ENCODE measurements around the gene GARRE1. TPM values are rescaled to one million over a fixed set of nuclear protein-coding genes. Genes with fewer than 3 reads are reported as not detected.

The GARRE1 gene
- total and polyA plus RNA-seq, 2 of the 8 experiments (the other 6 are each of a cell fraction or from before 2014, with no cell fraction given): 16.4 to 23.1 TPM

DNA sequence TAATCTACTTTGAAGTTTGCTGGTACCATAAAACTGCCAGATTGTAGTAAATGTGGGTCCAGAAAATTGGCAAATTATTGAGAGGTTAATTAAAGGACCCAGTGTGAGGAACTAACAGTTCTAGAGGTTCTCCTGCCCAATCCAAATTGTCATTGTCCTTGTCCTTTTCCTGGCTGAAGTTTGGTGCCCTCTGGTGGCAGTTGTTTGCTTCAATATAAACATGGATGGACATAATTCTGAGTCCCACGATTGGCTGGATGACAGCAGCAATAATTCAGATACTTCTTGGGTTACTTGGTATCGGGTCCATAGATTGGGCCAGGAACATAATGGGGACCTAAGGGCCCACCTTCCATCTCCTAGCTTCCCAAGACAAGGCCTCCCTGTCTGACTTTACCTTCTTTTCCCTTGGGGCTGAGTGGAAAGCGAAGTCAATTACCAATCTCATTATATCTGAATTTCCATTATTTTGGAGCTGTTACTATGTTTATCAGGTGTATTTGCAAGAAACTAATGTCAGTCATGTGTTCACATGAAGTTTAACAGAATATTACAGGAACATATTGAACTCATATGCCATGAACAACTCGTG, 33.8 kb upstream of the GARRE1 start:
- peaks cover 0 to 3% of the 10 kb centered on the region in 2 experiments; a peak in 2 of 4 replicates for H3K79me2 ChIP-seq (ENCODE audit: control insufficient read depth in 1 of 2, insufficient read depth in 2 of 2, low read length in 2 of 2)
- H2BK5ac ChIP-seq (ENCODE audit: low read depth, low read length): no peak overlapping the region
- H3K23ac ChIP-seq (ENCODE audit: insufficient read length): no peak overlapping the region
- H4K8ac ChIP-seq (ENCODE audit: extremely low read depth, insufficient read depth, low read length): no peak overlapping the region
- no peaks in the 10 kb centered on the region for H3K27me3 ChIP-seq (replicated peaks in 1 of 4; ENCODE audit: control insufficient read depth in 3 of 4, extremely low read depth in 1 of 4, insufficient read depth in 3 of 4, low read length in 3 of 4)
- peaks cover 3% of the 10 kb centered on the region; the same call in 1 of the 2 replicates for H3K79me1 ChIP-seq (ENCODE audit: low read depth, low read length)
- ChIA-PET POLR2A (ENCODE audit: partially characterized antibody) (no interaction called here), CTCF (ENCODE audit: partially characterized antibody) (interaction anchor here (0.6 to 3.2 kb wide), 14 partner anchors 11 to 566 kb away, joined by 3 to 14 read pairs (median 4); no protein-coding TSS in a partner anchor)
- H3K27ac ChIP-seq (ENCODE audit: low read depth, low read length): no peak overlapping the region
- DNase-seq (ENCODE audit: low read depth in 1 of 2, low spot score in 2 of 2): peak in 1 of 2 experiments; percentile 73
- no peak overlapping the region for H2BK15ac ChIP-seq (ENCODE audit: low read length)
- H2AK5ac ChIP-seq (ENCODE audit: low read depth, low read length): no peak overlapping the region
- no peak overlapping the region for H2AFZ ChIP-seq (ENCODE audit: low read length)
- H2BK120ac ChIP-seq (replicated peaks; ENCODE audit: low read depth, low read length): no peak overlapping the region
- no peak overlapping the region for H3K9ac ChIP-seq (replicated peaks in 1 of 4; ENCODE audit: extremely low read depth in 1 of 4, low read depth in 3 of 4, low read length in 3 of 4)
- no peak overlapping the region for H3K4ac ChIP-seq (replicated peaks; ENCODE audit: insufficient read length, low read depth, low read length)
- H3K4me2 ChIP-seq (ENCODE audit: insufficient read depth in 1 of 2, low read depth in 2 of 2, low read length in 2 of 2): no peak overlapping the region
- no peak overlapping the region for H4K5ac ChIP-seq (ENCODE audit: insufficient read length, low read depth, low read length)
- no peak for FAIRE-seq
- H3K36me3 ChIP-seq (ENCODE audit: control insufficient read depth in 2 of 4, insufficient read depth in 4 of 4, low read length in 3 of 4): peaks cover 18 to 63% (median 45%) of the 10 kb centered on the region in 4 experiments
- TF ChIP-seq CREB1 (IDR thresholded peaks at IDR 0.05) (no peak), RAD21 (IDR thresholded peaks at IDR 0.05 in 1 of 2, conservative IDR thresholded peaks at IDR 0.05 in 1 of 2; ENCODE audit: low read depth in 2 of 2, low read length in 2 of 2) (peak; percentile 50 to 61), EP300 (IDR thresholded peaks at IDR 0.05; ENCODE audit: borderline replicate concordance in 1 of 2, low read depth in 2 of 2, low read length in 2 of 2) (no peak)
- TF ChIP-seq, protein P1, sequence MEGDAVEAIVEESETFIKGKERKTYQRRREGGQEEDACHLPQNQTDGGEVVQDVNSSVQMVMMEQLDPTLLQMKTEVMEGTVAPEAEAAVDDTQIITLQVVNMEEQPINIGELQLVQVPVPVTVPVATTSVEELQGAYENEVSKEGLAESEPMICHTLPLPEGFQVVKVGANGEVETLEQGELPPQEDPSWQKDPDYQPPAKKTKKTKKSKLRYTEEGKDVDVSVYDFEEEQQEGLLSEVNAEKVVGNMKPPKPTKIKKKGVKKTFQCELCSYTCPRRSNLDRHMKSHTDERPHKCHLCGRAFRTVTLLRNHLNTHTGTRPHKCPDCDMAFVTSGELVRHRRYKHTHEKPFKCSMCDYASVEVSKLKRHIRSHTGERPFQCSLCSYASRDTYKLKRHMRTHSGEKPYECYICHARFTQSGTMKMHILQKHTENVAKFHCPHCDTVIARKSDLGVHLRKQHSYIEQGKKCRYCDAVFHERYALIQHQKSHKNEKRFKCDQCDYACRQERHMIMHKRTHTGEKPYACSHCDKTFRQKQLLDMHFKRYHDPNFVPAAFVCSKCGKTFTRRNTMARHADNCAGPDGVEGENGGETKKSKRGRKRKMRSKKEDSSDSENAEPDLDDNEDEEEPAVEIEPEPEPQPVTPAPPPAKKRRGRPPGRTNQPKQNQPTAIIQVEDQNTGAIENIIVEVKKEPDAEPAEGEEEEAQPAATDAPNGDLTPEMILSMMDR (IDR thresholded peaks at IDR 0.05; ENCODE audit: control extremely low read depth in 1 of 3, insufficient read depth in 1 of 3, low read depth in 1 of 3, low read length in 3 of 3): peak; percentile 1 to 77 (median 54)
- no peak overlapping the region for H2BK20ac ChIP-seq (ENCODE audit: low read length)
- peaks cover 8 to 13% (median 11%) of the 10 kb centered on the region in 4 experiments for H3K4me1 ChIP-seq (replicated peaks in 1 of 4; ENCODE audit: control insufficient read depth in 3 of 4, insufficient read depth in 4 of 4, low read length in 3 of 4)
- no peak overlapping the region for H3K14ac ChIP-seq (ENCODE audit: insufficient read length)
- no peak overlapping the region for H3K56ac ChIP-seq (replicated peaks; ENCODE audit: insufficient read length, low read depth, low read length)
- no peak overlapping the region for H3K18ac ChIP-seq (ENCODE audit: extremely low read depth, low read length)
- peaks cover 2 to 5% of the 10 kb centered on the region in 2 experiments for H4K20me1 ChIP-seq (replicated peaks in 1 of 2; ENCODE audit: control insufficient read depth in 1 of 2, insufficient read depth in 2 of 2, low read length in 2 of 2)
- 89% methylated on average over 4 of the region's 4 CpGs; no CpG with 5 or more reads in 1 of the 2 experiments for WGBS, 2 experiments (ENCODE audit: extremely low coverage in 1 of 2, insufficient coverage in 1 of 2, insufficient read length in 1 of 2, insufficient replicate concordance in 2 of 2, low coverage in 1 of 2, low lambda C conversion rate in 2 of 2, missing lambda C conversion rate in 1 of 2)
- H4K91ac ChIP-seq (replicated peaks; ENCODE audit: insufficient read length, low read length): no peak overlapping the region
- no peaks in the 10 kb centered on the region for H3K9me3 ChIP-seq (ENCODE audit: insufficient read depth in 2 of 2, low read depth in 1 of 2, low read length in 1 of 2)
- no peak overlapping the region for H3K4me3 ChIP-seq (ENCODE audit: extremely low read depth in 1 of 4, insufficient read depth in 2 of 4, low read depth in 3 of 4, low read length in 4 of 4)
- H2BK12ac ChIP-seq (ENCODE audit: low read depth, low read length): no peak overlapping the region
- no peaks in the 10 kb centered on the region for H3K23me2 ChIP-seq (ENCODE audit: low read depth, low read length)

Measured in H1 (cell line).